ENCODE results near the gene PNCK.

DNA sequence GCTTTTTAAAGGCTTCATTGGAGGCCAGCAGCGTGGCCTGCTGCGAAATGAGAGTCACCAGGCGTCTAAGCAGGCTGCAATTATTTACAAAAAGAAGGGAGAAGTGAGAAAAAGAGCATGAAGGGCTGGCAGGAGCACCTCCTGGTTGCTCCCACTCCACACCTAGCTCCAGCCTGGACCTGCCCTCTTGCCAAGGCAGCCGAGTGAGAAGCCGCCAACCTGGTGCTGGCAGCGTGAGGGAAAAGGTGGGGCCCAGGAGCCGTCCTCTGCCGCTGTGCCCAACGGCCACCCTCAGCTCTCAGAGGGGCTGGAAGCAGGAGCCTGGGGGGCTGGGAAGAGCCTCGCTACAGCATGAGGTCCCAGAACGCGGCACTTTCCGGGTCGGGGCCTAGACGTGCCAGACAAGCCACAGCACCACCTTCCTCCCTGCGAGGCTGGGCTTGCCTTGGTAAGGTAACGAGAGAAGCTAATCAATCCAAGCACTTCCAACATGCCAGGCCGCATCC, 30.5 kb upstream of the PNCK start:
- TF ChIP-seq GATA2 (IDR thresholded peaks at IDR 0.05; ENCODE audit: low read depth, low read length) (no peak), GATA3 (IDR thresholded peaks at IDR 0.05; ENCODE audit: low read depth, low read length) (no peak)

All from SH-SY5Y (cell line).